ENCODE measurements around the gene SYT1.

Gene SYT1

GRCh38 chr12:78853231-78853630 lies 11.3 kb upstream of the SYT1 start:
- no peak for DNase-seq (ENCODE audit: low read depth)
- no peak for TF ChIP-seq CTCF (IDR thresholded peaks at IDR 0.05; ENCODE audit: insufficient read depth, low read depth, low read length, missing control alignments)
- no peak overlapping the region for H3K4me3 ChIP-seq (ENCODE audit: low read length)

- H3K4me3 ChIP-seq (ENCODE audit: low read length) = peak overlapping the region; percentile 70
- peak; percentile 80 for DNase-seq (ENCODE audit: low read depth)
- TF ChIP-seq CTCF (IDR thresholded peaks at IDR 0.05; ENCODE audit: insufficient read depth, low read depth, low read length, missing control alignments) = no peak
These were observed 832 bp upstream of the SYT1 start for GRCh38 chr12:78863482-78864402.

GRCh38 chr12:78864870-78865463 lies 393 bp downstream of the SYT1 start:
- TF ChIP-seq CTCF (IDR thresholded peaks at IDR 0.05; ENCODE audit: insufficient read depth, low read depth, low read length, missing control alignments) = no peak
- H3K4me3 ChIP-seq (ENCODE audit: low read length) = peak overlapping the region; percentile 70
- no peak for DNase-seq (ENCODE audit: low read depth)

GRCh38 chr12:78865516-78865915 lies 942 bp downstream of the SYT1 start:
- DNase-seq (ENCODE audit: low read depth) = no peak
- no peak for TF ChIP-seq CTCF (IDR thresholded peaks at IDR 0.05; ENCODE audit: insufficient read depth, low read depth, low read length, missing control alignments)
- H3K4me3 ChIP-seq (ENCODE audit: low read length) = no peak overlapping the region

GRCh38 chr12:78866518-78866917 lies 1.9 kb downstream of the SYT1 start:
- DNase-seq (ENCODE audit: low read depth) = no peak
- TF ChIP-seq CTCF (IDR thresholded peaks at IDR 0.05; ENCODE audit: insufficient read depth, low read depth, low read length, missing control alignments) = no peak
- H3K4me3 ChIP-seq (ENCODE audit: low read length) = no peak overlapping the region

- H3K4me3 ChIP-seq (ENCODE audit: low read length) = no peak overlapping the region
- no peak for TF ChIP-seq CTCF (IDR thresholded peaks at IDR 0.05; ENCODE audit: insufficient read depth, low read depth, low read length, missing control alignments)
- DNase-seq (ENCODE audit: low read depth) = no peak
These were observed 6.0 kb downstream of the SYT1 start for GRCh38 chr12:78870539-78870938.
